Myocyte (in vitro differentiated cells): Measurements from ENCODE around the gene PSMA6. TPM values are rescaled to one million over a fixed set of nuclear protein-coding genes. Genes with fewer than 3 reads are reported as not detected.
A peak's percentile ranks its signal among the peaks of the same experiment; 100 is the strongest.

ENCODE experiments used
- DNase-seq: peaks from one replicate; pipeline ENCODE4 v3.0.0-alpha.2; 2012; ENCODE audit warnings: low read depth
- total RNA-seq: library from RNA; depleted of rRNA; stranded (reverse); fragments of >200 nt; gene quantifications from 2 replicates; pipeline ENCODE4 v1.2.3, GENCODE V29; 2014

PSMA6 gene
- total RNA-seq, 1 donor from 2014 or later: 240 TPM

DNA sequence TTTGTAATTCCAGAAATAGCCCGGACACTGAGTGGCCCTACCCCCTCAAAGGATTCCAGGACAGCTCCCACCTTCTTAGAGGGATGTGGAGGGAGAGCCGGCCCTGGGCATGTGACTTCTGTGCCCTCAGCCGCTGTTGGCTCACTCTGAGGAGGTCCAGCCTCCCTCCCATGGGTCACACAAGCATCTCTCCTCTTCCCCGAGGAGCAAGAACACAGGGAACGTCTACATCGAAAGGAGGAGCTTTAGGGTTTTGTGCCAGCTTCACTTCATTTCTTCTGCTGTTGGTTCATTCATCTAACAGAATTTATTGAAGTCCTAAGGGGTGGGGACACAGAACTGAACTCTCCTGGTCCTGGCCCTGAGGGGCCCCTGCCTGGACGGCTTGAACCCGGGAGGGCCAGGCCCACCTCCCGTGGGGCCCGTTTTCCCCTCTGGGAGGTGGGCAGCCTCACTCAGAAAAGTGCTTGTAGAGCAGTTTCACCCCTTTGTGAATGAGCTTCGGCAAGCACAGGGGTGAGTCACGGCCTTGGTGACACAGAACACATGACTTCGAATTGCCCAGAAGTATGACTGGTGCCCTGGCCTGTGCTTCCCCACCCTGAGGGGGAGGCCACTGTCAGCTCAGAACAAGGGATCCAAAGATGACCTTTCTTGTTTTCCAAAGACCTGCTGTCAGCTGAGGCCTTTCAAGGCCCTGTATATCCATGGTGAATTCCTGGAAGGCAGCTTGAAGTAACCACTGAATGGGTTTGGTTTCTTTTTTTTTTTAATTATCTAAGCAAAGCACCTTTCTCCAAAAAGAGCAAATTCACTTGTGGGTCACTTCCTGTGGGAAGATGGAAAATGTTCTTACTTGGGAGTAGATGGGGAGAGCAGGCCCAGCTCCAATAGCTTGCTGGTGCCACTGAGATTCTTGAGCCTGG is 73.2 kb downstream of the PSMA6 start:
- peak; percentile 78 for DNase-seq

DNA sequence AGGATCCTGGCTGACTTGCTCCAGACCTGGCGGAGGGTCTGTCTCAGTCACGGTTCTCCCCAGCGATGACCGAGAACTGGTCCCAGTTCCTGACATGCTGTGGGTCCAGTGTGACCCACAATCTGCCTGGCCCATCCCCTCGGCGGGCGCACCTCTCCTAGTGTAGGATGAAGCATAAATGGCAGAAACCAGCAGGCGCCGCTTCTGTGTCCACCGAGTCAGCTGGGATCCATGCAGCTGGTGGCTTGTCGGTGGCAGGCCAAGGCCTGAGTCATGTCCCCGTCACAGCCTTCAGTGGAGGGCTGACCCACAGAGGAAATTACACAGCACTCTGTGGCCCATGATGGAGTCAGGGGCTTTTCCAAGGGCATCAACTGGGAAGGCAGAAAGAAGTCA is 73.9 kb downstream of the PSMA6 start:
- DNase-seq: peak; percentile 80

DNA sequence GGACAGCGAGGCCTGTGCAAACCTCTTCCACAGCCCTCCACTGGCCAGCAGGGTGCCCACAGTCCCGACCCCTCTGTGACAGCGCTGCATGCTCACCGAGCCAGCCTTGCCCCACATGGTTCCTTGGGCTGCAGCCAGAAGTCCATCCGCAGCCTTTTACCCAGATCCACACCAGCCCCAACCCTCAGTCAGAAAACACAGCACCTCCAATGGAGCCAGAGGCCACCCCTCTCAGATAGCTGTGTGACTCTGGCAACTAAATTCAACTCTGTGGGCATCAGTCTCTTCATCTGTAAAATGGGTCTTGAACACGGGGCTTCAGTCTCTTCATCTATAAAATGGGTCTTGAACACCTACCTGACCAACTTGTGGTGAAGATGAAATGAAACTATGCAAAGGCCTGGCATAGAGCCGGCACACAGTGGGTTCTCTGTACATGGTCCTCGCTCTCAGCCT is 74.4 kb downstream of the PSMA6 start:
- DNase-seq: no peak

DNA sequence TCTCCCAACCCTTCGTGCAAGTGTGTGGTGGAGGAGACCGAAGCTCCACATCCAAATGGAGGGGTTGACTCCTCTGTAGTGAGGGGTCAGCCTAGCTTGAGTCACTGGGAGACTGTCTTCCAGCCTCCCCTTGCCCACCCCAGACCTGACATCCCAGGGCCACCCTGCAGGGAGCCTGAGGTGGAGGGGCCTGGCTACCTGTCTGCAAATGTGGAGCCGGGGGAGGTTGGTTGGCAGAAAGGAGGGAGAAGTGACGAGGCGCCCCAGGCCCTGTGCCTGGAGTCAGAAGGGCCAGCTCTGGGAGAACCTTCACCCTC is 74.8 kb downstream of the PSMA6 start:
- no peak for DNase-seq

Other genes with a start within 250 kb of the PSMA6 start
- 63.8 and 78.6 TPM in 2 replicates for gene FAM177A1, start 246.1 kb upstream of the PSMA6 start, total RNA-seq
- gene PPP2R3C, start 170.4 kb upstream of the PSMA6 start, total RNA-seq: 45.7 and 52.2 TPM in 2 replicates
- 38.4 and 39.1 TPM in 2 replicates for gene PRORP, start 169.8 kb upstream of the PSMA6 start, total RNA-seq
- 54.0 and 58.7 TPM in 2 replicates for gene NFKBIA, start 112.4 kb downstream of the PSMA6 start, total RNA-seq
- gene INSM2, start 241.8 kb downstream of the PSMA6 start, total RNA-seq: not detected in 2 replicates